Measurements from ENCODE around the gene BUD13. TPM values are rescaled to one million over a fixed set of nuclear protein-coding genes. Genes with fewer than 3 reads are reported as not detected.

Gene BUD13
- polyA plus RNA-seq, 2 of the 4 experiments (the other 2 are of a cell fraction), result 9.8 to 16.2 TPM

DNA sequence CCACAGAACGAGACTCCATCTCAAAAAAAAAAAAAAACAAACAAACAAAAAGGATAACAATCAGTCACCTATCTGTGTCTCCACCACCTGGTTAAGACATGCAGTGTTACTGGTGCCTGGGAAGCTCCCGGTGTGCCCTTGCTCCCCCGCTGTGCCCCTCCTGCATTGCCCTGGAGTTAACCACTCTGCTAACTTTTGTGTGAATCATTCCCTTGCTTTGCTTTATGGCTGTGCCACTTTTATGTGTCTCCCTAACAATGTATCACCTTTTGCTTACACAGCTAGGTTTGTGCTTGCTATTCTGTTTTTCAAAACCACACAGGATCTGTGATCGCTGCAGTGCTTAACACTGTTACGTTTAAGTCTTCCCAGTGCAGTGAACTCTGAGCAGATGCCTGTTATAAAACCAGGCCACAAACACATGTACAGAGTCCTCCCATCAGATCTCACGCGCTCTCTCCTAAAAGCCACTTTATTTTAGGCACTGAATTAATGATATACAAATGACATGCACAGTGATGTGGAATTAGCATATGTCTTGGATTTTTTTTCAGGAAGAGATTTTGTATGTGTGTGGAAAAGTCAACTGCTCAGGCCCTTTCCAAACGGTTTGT, 69.9 kb downstream of the BUD13 start:
- Histone ChIP-seq H3K27ac (no peak overlapping the region), H3K4me2 (no peak overlapping the region), H3K4me3 (no peak overlapping the region), H3K9me3 (no peaks in the 10 kb centered on the region), H3K4me1 (no peaks in the 10 kb centered on the region)
- DNase-seq (ENCODE audit: low read depth in 1 of 2, low spot score in 1 of 2) (no peak), FAIRE-seq (no peak), ATAC-seq (0 out of 6 replicates have a peak, but pooled peaks of 1 of the 2 experiments have one; percentile 19)
- CTCF ChIA-PET, result interaction anchor here (2.2 to 4.5 kb wide), 2 partner anchors 11 to 61 kb away, joined by 4 to 19 read pairs; no protein-coding TSS in a partner anchor
- TF ChIP-seq SREBF2 (IDR thresholded peaks at IDR 0.05) (no peak), ZFP36 (IDR thresholded peaks at IDR 0.05; ENCODE audit: borderline replicate concordance, partially characterized antibody) (no peak), FOSL2 (IDR thresholded peaks at IDR 0.05) (no peak), FOSL2 (CRISPR knock-in tag; IDR thresholded peaks at IDR 0.05) (no peak), MAZ (IDR thresholded peaks at IDR 0.05; ENCODE audit: borderline replicate concordance, low read depth, low read length) (no peak), TFCP2L1 (CRISPR knock-in tag; IDR thresholded peaks at IDR 0.05) (no peak), ESRRA (IDR thresholded peaks at IDR 0.05; ENCODE audit: borderline replicate concordance, low read length) (no peak), KDM5A (IDR thresholded peaks at IDR 0.05) (no peak), BHLHE40 (IDR thresholded peaks at IDR 0.05; ENCODE audit: low read depth, low read length) (no peak), RARB (CRISPR knock-in tag; IDR thresholded peaks at IDR 0.05) (no peak), NPAS2 (CRISPR knock-in tag; IDR thresholded peaks at IDR 0.05; ENCODE audit: borderline replicate concordance) (no peak), HEYL (CRISPR knock-in tag; IDR thresholded peaks at IDR 0.05) (no peak), CHD2 (IDR thresholded peaks at IDR 0.05; ENCODE audit: low read length, partially characterized antibody) (no peak)
- TF ChIP-seq, protein P1, sequence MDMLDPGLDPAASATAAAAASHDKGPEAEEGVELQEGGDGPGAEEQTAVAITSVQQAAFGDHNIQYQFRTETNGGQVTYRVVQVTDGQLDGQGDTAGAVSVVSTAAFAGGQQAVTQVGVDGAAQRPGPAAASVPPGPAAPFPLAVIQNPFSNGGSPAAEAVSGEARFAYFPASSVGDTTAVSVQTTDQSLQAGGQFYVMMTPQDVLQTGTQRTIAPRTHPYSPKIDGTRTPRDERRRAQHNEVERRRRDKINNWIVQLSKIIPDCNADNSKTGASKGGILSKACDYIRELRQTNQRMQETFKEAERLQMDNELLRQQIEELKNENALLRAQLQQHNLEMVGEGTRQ (IDR thresholded peaks at IDR 0.05), result no peak
- TF ChIP-seq, protein P2, sequence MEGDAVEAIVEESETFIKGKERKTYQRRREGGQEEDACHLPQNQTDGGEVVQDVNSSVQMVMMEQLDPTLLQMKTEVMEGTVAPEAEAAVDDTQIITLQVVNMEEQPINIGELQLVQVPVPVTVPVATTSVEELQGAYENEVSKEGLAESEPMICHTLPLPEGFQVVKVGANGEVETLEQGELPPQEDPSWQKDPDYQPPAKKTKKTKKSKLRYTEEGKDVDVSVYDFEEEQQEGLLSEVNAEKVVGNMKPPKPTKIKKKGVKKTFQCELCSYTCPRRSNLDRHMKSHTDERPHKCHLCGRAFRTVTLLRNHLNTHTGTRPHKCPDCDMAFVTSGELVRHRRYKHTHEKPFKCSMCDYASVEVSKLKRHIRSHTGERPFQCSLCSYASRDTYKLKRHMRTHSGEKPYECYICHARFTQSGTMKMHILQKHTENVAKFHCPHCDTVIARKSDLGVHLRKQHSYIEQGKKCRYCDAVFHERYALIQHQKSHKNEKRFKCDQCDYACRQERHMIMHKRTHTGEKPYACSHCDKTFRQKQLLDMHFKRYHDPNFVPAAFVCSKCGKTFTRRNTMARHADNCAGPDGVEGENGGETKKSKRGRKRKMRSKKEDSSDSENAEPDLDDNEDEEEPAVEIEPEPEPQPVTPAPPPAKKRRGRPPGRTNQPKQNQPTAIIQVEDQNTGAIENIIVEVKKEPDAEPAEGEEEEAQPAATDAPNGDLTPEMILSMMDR (IDR thresholded peaks at IDR 0.05), result no peak
- TF ChIP-seq, protein P3, sequence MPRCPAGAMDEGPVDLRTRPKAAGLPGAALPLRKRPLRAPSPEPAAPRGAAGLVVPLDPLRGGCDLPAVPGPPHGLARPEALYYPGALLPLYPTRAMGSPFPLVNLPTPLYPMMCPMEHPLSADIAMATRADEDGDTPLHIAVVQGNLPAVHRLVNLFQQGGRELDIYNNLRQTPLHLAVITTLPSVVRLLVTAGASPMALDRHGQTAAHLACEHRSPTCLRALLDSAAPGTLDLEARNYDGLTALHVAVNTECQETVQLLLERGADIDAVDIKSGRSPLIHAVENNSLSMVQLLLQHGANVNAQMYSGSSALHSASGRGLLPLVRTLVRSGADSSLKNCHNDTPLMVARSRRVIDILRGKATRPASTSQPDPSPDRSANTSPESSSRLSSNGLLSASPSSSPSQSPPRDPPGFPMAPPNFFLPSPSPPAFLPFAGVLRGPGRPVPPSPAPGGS (IDR thresholded peaks at IDR 0.05), result no peak
- POLR2A ChIA-PET, result no interaction called here
- 67% methylated on average over 8 of the region's 8 CpGs for WGBS (ENCODE audit: missing lambda C conversion rate)

DNA sequence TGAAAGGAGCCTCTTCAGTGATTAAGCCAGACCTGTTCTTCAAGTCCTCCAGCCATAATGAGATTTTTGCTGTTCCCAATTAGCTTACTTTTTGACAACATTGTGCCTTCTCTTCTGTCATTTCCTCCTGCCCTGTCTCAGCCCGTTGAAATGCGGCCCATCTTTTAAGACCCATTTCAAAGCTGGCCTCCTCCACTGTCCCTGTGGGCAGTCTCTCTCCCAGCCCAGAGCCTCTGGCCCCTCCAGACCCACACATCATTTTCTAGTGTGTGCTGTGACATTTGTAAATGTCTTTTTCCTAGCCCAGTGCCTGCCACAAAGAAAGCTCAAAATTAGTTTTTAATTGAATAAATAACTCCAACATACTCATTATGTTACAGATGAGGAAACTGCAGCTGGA, 70.9 kb downstream of the BUD13 start:
- ChIA-PET POLR2A (no interaction called here), CTCF (interaction anchor here (2.5 kb wide), 1 partner anchor 10 kb away, joined by 12 read pairs; no protein-coding TSS in a partner anchor)
- WGBS (ENCODE audit: missing lambda C conversion rate), result 67% methylated on average over 2 of the region's 2 CpGs

More for the DNA sequence above, 70.9 kb downstream of the BUD13 start:
- ATAC-seq (no peak), FAIRE-seq (no peak), DNase-seq (ENCODE audit: low read depth in 1 of 2, low spot score in 1 of 2) (no peak)
- Histone ChIP-seq H3K9me3 (no peaks in the 10 kb centered on the region), H3K4me3 (no peak overlapping the region), H3K4me1 (no peaks in the 10 kb centered on the region), H3K4me2 (no peak overlapping the region), H3K27ac (no peak overlapping the region)
- no peak for TF ChIP-seq NPAS2 (CRISPR knock-in tag; IDR thresholded peaks at IDR 0.05; ENCODE audit: borderline replicate concordance)
- no peak for TF ChIP-seq HOXA7 (CRISPR knock-in tag; IDR thresholded peaks at IDR 0.05)
- no peak for TF ChIP-seq CHD4 (IDR thresholded peaks at IDR 0.05; ENCODE audit: borderline replicate concordance)
- TF ChIP-seq, protein P4, sequence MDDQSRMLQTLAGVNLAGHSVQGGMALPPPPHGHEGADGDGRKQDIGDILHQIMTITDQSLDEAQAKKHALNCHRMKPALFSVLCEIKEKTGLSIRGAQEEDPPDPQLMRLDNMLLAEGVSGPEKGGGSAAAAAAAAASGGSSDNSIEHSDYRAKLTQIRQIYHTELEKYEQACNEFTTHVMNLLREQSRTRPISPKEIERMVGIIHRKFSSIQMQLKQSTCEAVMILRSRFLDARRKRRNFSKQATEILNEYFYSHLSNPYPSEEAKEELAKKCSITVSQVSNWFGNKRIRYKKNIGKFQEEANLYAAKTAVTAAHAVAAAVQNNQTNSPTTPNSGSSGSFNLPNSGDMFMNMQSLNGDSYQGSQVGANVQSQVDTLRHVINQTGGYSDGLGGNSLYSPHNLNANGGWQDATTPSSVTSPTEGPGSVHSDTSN (IDR thresholded peaks at IDR 0.05), result no peak
- TF ChIP-seq, protein P5, sequence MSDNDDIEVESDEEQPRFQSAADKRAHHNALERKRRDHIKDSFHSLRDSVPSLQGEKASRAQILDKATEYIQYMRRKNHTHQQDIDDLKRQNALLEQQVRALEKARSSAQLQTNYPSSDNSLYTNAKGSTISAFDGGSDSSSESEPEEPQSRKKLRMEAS (IDR thresholded peaks at IDR 0.05), result no peak
- TF ChIP-seq, protein P2 (IDR thresholded peaks at IDR 0.05), result no peak
- TF ChIP-seq, protein P6, sequence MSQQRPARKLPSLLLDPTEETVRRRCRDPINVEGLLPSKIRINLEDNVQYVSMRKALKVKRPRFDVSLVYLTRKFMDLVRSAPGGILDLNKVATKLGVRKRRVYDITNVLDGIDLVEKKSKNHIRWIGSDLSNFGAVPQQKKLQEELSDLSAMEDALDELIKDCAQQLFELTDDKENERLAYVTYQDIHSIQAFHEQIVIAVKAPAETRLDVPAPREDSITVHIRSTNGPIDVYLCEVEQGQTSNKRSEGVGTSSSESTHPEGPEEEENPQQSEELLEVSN (IDR thresholded peaks at IDR 0.05; ENCODE audit: borderline replicate concordance, low read depth), result no peak
